Measurements from ENCODE around the gene GMIP. TPM values are rescaled to one million over a fixed set of nuclear protein-coding genes. Genes with fewer than 3 reads are reported as not detected.

GMIP gene
- total RNA-seq, 1 donor from 2014 or later: 15.1 TPM

- no peak for DNase-seq (ENCODE audit: low spot score in 2 of 2)
Measured at GRCh38 chr19:19642506-19643157, 825 bp downstream of the GMIP start.

GRCh38 chr19:19637523-19638251 is 5.8 kb downstream of the GMIP start:
- FAIRE-seq (no peak), DNase-seq (ENCODE audit: low spot score in 2 of 2) (no peak)

More at GRCh38 chr19:19642506-19643157, 825 bp downstream of the GMIP start:
- no peak for FAIRE-seq

- no peak for FAIRE-seq
Measured at GRCh38 chr19:19637186-19637522, 6.3 kb downstream of the GMIP start.

GRCh38 chr19:19636573-19637185 is 6.8 kb downstream of the GMIP start:
- FAIRE-seq: no peak

More at GRCh38 chr19:19637186-19637522, 6.3 kb downstream of the GMIP start:
- no peak for DNase-seq (ENCODE audit: low spot score in 2 of 2)

GRCh38 chr19:19635313-19635702 is 8.1 kb downstream of the GMIP start:
- FAIRE-seq (no peak), DNase-seq (ENCODE audit: low spot score in 2 of 2) (no peak)

More at GRCh38 chr19:19636573-19637185, 6.8 kb downstream of the GMIP start:
- no peak for DNase-seq (ENCODE audit: low spot score in 2 of 2)

DNA sequence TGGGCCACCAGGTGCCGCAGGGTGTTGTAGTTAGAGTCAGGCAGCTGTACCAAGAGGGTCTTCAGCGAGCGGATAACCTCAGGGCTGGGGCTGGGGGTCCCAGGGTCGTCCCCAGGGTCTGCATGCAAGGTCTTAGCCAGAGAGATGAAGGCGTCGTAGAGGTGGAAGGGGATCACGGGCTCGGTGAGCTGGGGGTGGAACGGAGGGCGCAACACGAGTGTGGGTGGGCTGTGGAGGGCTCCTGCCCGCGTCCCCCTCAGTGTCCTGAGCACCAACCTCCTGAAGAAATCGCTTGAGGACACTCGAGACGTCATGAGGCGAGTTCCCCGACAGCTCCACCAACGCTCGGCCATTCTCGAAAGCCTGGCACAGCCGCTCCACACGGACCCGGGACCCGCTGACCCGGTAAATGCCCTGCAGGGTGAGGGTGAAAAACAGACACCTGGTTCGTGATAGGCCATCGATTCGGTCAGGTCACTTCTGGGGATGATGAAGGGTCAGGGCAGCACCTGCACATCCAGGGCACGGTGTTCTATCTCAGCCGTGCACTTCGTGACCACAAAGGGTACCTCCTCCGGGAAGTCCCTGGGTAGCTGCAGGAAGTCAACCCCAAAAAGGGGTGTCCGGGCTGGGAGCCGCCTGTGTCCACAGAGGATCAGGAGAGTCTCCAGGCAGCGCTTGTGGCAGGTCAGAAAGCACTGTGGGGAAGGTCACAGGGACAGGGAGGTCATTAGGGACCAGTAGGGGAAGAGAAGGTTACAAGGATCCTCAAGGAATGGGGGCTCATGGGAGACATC is 8.7 kb downstream of the GMIP start:
- DNase-seq (ENCODE audit: low spot score in 2 of 2): no peak
- no peak for FAIRE-seq

DNA sequence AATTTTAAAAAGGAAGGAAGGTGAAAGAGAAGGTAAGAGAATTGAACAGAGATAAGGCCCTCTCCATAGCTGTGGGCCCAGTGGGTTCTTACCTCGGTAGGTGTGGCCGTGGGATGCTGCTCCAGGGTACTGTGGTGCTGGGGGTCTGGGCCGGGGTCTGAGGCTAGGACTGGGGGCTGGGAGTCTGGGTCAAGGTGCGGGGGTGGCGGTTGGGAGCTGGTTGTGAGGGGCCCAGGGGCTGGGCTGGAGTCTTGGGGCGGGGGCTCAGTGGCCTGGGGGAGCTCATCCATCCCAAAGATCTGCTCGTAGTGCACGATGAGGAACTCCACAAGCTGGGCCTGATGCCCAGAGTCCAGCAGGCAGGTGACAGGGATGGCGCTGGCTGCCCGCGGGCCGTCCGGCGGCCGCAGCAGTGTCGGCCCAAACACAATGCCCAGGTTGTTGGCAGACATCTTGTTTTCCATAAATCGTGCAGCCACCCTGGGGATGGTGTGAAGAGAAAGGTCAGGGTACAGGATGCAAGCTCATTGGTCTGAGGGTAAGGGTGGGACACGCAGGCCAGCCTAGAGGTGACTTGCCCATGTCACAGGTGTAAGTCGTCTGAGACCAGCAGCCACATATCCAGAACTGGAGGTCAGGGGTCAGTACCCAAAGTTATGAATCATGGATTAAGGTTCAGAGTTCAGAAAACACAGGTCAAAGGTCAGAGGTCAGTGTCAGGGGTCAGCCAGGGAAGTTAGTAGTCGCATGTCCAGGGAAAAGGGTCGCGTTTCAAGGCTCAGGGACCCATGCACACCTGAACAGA is 9.5 kb downstream of the GMIP start:
- DNase-seq (ENCODE audit: low spot score in 2 of 2) (no peak), FAIRE-seq (no peak)

- FAIRE-seq (no peak), DNase-seq (ENCODE audit: low spot score in 2 of 2) (no peak)
Measured at GRCh38 chr19:19632661-19633060, 10.8 kb downstream of the GMIP start.

DNA sequence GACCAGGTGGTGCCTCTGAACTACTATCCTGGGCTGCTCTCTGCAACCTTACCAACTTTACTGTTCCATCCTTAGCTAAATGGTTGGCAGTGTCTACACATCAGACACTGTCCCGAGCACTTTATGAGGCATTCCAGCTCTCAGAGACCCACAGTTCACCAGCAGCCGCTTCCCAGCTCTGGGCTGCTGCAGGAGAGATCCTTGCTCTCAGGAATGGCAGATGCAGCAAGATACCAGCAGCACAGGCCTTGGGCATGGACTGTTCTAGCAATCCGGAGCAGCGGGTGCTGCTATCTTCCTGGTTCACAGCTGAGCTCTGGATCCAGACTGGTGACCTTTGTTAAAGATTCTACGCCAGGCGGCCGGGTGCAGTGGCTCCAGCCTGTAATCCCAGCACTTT is 12.1 kb downstream of the GMIP start:
- FAIRE-seq (no peak), DNase-seq (ENCODE audit: low spot score in 2 of 2) (no peak)

- FAIRE-seq (no peak), DNase-seq (ENCODE audit: low spot score in 2 of 2) (no peak)
Measured at GRCh38 chr19:19630426-19630825, 13.0 kb downstream of the GMIP start.

GRCh38 chr19:19630062-19630414 is 13.4 kb downstream of the GMIP start:
- DNase-seq (ENCODE audit: low spot score in 2 of 2) (peak in 1 of 2 donors; percentile 19), FAIRE-seq (no peak)

GRCh38 chr19:19628501-19629134 is 14.8 kb downstream of the GMIP start:
- FAIRE-seq (no peak), DNase-seq (ENCODE audit: low spot score in 2 of 2) (peak; percentile 43 to 66)

DNA sequence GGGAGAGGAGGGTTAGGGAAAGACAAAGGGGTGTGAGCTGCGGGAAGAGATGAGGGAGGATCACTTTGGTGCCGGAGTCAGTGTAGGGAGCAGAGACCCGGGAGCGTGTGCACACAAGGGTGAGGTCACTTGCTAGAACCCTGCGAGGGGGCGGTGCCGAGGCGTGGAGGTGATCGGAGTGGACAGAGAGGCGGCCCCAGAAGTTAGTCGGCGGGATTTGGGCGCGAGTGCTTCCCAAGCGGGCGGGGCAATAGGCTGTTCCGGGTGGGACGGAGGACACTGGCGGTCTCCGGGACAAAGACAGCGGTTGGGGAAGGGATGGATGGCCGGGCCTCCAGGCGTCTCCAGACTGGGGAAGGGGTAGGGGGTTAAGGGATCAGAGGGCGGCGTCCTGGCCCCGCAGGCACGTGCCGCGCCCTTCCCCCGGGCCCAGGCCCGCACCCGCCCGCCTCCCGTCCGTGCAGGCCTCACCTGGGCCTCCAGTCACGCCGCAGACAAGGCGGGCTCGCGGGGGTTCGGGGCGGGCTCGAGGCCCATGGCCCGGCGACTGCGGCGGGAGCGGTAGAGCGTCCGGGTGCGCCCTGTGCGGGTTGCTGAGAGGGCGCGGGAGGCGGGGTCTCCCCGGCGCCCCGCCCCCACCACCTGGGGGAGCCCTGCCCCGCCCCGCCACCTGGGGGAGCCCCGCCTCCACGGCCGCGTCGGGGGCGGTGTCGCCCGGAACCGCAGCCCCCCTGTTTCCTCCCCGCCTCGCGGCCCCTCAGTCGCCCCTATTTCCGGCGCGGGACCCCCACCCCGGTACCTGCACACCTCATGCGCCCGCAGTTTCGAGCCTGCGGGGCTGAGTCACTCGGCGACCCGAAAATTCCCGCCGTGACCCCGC is 15.6 kb downstream of the GMIP start, which contains the start of gene LPAR2:
Gene LPAR2, minus strand, starts transcription at position 600 of the 880 bp plus-strand sequence. CDS start 945 bp downstream, outside the sequence.
- FAIRE-seq (no peak), DNase-seq (ENCODE audit: low spot score in 2 of 2) (peak; percentile 61 to 73)

DNA sequence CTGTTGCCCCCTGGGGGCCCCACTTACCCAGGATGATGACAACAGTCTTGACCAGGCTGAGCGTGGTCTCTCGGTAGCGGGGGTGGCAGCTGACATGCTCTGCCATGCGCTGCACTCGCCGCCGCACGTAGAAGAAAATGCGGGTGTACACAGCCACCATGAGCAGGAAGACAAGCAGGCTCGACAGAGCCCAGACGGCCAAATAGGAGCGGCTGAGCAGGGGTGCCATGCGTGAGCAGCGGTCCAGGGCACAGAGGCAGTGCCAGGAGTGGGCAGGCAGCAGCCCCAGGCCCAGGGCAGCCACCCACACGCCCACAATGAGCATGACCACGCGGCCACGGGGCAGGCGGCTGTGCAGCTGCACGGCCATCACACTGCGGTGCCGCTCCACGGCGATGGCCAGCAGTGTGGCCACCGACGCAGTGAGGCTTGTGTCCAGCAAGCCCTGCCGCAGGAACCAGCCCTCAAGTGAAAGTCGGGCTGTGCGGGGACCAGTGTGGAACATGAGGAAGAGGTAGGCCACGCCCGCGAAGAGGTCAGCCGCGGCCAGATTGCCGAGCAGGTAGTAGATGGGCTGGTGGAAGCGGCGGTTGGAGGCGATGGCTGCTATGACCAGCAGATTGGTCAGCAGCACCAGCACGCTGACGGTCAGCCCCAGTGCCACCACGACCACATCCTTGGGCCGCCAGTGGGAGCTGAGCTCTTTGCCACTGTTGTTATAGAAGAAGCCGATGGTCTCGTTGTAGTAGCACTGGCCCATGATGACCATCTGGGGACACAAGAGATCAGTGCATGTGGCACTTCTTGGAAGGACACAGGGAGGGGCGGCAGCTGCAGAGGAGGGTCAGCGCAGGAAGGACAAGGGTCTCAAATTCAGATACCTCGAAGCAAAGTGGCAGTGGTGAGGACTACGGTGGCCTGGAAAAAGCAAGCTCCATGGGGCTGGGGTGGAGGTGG is 16.7 kb downstream of the GMIP start:
- FAIRE-seq (no peak), DNase-seq (ENCODE audit: low spot score in 2 of 2) (peak; percentile 5 to 29)

DNA sequence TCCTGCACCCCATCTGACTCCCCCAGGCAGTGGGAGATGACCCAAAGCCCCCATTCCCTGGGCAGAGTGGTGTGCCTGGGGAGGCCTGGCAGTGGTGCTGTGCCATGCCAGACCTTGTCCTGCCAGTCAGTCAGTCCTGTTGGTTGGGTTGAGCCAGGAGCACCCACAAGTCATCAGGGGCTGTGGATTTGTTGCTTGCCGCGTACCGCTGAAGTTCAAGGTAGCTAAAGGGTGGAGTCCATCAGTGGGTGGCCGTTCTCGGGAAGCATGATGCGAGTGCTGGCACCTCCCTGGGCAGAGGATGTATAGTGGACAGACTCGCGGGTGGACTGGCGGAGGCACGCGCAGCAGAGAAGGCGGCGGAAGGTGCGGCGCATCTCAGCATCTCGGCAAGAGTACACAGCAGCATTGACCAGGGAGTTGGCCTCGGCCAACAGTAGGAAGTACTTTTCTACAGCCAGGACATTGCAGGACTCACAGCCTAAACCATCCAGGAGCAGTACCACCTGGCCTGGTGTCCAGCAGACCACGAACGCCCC is 19.4 kb downstream of the GMIP start:
- FAIRE-seq: no peak
- no peak for DNase-seq (ENCODE audit: low spot score in 2 of 2)

GRCh38 chr19:19623383-19623782 is 20.1 kb downstream of the GMIP start:
- FAIRE-seq (no peak), DNase-seq (ENCODE audit: low spot score in 2 of 2) (no peak)

GRCh38 chr19:19619849-19620210 is 23.6 kb downstream of the GMIP start:
- FAIRE-seq (no peak), DNase-seq (ENCODE audit: low spot score in 2 of 2) (no peak)

Measured in frontal cortex (tissue), 4 donors.